ENCODE measurements around the gene STARD5.
"Not testable (repeated sequence)": the region's sequence is repeated elsewhere in the genome, so short reads cannot be mapped to it uniquely, and the experiment has no call there.

Gene STARD5

GRCh38 chr15:81323944-81324881, at the start of gene STARD5:
Gene STARD5, minus strand, starts transcription at chr15:81324141. Its CDS starts 42 bp downstream, at chr15:81324099.
- peak; percentile 99 for DNase-seq

GRCh38 chr15:81373176-81373575, 49.2 kb upstream of the STARD5 start:
- no peak for DNase-seq

GRCh38 chr15:81372575-81372974, 48.6 kb upstream of the STARD5 start:
- no peak for DNase-seq

DNA sequence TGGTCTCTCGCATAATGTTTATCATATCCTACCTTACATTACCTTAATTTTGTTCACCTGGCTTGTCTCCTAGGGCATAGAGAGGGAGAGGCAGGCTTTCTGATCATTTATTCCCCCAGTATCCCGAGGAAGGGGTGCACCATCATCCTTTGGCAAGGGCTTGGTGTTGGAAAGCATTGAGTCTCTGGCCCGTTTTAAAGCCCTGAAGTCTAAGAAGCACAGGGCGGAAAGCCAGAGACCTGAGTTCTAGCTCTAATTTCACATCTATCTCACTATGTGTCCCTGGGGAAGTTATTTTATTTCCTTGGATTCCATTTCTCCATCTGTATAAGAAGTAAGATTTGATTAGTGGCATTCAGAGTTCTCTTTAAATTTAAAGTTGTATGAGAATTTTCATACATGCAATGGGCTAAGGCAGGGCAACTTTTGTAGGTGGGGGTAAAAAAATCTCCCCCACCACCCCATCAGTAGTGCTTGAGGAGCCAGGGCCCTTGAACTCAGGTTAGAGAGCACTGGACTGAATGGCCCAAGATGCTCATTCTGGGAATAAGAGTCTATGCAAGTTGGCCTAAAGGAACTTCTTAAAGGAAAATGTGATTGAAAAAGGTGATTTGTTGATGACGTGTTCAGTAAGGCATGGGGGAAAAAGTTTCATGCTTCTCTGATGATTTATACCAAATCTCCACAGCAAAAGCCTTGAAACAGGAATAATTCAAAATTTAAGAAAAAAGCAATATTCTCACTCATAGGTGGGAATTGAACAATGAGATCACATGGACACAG, 40.0 kb upstream of the STARD5 start:
- DNase-seq, result no peak

DNA sequence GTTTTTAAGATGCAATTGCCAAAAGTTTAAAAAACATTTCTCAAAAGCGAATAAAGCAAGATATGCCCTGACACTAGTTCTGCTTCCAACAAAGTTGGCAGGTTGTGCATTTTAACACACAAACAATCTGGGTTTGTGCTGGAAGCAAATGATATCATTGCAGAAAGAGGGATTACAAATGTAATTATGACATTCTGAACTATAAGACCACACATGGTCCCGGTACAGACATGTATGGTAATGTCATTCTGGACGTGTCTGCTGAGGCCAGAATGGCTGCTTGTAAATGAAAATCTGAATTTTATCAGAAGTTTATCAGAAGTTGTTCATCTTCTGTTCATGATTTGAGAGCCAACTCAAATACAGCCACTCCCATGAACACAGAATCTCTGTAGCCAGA, 39.3 kb upstream of the STARD5 start:
- no peak for DNase-seq

DNA sequence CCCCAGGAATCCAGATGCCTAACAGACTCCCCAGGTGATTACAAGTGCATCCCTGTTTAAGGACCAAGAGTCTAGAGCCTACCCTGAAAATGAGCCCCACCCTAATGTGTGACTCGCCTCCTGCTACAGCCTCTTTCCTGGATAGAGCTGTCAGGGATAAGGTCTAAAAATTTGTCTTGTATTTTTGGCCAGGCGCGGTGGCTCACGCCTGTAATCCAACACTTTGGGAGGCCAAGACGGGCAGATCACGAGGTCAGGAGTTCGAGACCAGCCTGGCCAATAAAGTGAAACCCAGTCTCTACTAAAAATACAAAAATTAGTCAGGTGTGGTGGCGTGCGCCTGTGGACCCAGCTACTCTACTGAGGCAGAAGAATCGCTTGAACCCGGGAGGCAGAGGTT, 38.8 kb upstream of the STARD5 start:
- DNase-seq, result no peak

DNA sequence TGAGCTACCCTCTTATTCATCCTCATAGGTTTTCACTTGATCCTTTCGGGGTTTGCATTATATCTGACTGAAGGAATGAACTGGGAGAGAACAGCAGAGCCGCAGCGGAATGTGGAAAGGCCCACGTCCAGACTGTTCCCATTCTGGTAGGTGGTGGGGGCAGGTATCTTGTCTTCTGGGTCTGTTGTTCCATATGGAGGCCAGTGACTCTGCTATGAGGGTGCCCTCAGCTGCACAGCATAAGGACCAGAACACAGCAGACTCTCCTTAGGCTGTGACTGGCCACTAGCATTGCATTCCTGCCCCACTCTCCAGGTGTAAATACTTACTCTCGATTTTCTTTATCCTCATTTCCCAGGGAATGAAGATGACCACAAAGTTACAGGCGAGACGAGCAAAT, 38.0 kb upstream of the STARD5 start:
- DNase-seq, result no peak

DNA sequence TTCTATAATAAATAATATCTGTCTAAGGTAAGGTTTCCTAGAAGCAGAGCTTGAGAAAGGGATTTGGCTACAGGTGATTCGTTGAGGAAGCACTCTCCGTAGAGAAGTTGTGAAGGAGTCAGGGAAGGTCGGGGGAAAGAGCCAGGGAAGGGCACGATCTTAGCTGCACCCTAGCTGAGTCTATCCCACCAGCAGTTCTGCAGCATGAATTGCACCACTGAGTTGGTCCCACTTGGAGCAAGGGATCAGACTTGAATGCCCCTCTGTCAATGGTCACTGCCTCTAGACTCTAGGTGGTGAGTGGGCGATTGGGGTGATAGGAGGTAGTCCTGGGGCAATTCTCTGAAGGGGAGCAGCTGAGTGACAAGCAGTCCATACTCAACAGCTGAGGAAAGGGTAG, 36.5 kb upstream of the STARD5 start:
- DNase-seq, result no peak

GRCh38 chr15:81358248-81358647, 34.3 kb upstream of the STARD5 start:
- no peak for DNase-seq

GRCh38 chr15:81357180-81357686, 33.3 kb upstream of the STARD5 start:
- no peak for DNase-seq

DNA sequence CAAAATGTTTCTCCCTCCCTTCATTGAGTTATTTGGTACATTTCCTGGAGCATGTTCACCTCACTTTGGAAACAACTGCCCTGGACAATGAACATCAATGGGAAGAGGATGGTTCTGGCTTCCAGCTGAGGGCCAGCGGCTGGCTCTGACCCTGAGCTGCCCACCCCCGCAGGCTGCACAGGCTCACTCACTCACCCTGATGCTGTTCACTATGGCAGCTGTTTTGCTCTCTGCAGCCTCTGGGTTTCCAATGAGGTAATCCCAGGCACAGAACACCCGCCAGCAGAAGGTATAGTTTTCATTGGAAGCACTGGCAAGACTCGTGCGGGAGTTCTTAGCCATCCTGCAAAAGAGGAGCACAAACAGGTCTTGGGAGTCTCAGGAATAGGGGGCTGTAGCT, 32.3 kb upstream of the STARD5 start:
- DNase-seq, result no peak

DNA sequence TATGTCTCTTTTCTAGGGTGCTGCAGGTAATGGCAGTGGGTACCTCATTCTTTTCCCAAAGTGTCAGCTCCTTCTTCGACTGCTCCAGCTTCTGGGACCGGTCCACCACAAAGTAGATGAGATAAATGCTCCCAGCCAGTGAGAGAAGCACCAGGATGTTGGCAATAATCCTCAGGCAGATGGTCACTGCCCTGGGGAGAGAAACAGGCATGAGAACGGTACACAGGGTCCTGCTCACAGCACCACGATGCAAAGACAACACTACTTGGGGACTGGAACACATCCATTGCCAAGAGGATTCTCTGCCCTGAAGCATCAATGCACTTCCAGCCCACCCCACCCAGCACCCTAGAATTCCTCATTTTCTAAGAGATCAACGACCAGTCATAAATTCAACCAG, 27.7 kb upstream of the STARD5 start:
- no peak for DNase-seq

GRCh38 chr15:81349271-81349670, 25.3 kb upstream of the STARD5 start:
- DNase-seq, result no peak

DNA sequence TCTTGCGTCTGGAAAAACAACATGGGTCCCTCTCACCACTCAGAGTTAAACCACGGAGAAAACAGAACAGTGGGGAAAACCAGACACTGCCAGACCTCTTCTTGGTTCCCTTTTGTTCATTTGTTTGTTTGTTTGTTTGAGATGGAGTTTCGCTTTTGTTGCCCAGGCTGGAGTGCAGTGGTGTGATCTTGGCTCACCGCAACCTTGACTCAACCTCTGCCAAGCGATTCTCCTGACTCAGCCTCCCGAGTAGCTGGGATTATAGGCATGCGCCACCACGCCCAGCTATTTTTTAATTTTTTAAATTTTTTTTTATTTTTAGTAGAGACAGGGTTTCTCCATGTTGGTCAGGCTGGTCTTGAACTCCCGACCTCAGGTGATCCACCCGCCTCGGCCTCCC, 24.8 kb upstream of the STARD5 start:
- DNase-seq, result not testable (repeated sequence)

DNA sequence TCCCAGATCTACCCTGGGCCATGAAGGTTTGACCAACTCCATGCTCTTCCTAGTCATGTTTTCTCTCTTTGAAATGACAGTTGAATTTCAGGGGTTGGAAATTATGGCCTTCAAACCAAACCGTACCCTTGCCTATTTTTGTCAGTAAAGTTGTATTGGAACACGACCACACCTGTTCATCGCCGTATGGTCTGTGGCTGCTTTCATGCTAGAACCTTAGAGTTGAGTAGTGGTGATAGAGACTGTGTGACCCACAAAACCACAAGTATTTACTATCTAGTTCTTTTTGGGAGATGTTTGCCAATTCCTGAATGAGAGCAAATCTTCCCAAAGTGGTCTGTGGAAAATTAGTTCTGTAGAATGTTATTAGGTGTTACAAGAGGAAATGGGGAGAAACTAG, 24.0 kb upstream of the STARD5 start:
- DNase-seq, result no peak

DNA sequence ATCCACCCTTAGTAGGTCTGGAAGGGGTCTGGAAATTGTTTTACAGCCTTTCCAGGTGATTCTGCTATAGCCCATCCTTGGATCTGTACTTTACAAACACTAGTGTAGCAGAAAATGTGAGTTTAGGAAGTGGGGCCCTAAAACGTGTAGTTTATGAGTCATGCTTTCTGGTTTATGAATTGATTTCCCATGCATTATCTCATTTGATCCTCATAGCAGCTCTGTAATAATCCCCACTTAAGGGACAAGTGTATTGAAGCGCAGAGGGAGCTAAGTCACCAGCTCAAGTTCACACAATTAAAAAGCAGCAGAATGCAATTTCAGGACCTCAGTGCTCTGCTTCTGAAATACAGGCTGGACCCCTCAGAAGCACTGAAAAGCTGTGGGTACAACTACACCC, 22.7 kb upstream of the STARD5 start:
- DNase-seq, result no peak

GRCh38 chr15:81343371-81343770, 19.4 kb upstream of the STARD5 start:
- no peak for DNase-seq

- DNase-seq, result no peak
These were observed 17.4 kb upstream of the STARD5 start for GRCh38 chr15:81341351-81341750.

GRCh38 chr15:81339851-81340250, 15.9 kb upstream of the STARD5 start:
- DNase-seq, result no peak

- DNase-seq, result no peak
These were observed 15.4 kb upstream of the STARD5 start for GRCh38 chr15:81339321-81339720.

- no peak for DNase-seq
These were observed 14.4 kb upstream of the STARD5 start for GRCh38 chr15:81338170-81339007.

DNA sequence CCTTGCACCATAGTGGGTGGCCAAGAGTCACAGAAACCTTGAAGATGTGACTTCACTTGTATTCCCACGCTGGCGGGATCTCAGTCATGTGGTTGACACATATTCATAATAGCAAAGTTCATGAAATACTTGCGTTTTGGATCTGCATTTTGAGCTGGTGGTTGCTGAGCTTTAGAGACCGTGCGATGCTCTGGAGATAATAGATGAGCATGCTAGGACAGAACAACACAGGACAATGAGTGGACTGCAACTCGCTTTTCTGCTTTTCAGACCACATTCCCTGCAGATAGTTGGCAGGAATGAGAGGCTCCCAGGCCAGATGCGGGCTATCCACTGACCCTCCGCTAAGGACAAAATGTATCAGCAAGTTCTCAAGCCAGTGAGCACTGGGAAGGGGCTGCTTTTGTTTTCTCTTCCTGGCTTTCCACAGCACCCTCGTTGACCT, 13.8 kb upstream of the STARD5 start:
- DNase-seq, result no peak

DNA sequence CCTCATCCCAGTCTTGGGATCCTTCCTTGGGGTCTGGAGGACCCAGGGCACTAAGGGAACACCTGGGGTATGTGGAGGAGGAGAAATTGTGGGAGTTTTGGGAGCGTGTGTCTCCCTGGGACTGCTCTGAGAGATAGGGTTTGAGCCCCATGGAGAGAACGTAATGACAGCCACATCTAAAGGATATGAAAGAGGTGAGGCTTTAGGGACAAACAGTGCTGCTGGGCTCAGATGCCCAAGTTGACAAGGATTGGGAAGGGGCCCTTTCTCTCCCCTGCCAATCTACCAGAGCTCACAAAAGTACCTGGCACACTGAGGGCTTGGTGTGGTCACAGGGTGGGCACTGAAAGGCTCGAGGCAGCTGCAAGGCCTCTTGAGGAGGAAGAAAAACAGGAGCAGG, 13.3 kb upstream of the STARD5 start:
- no peak for DNase-seq
